HG02884 (cell line): ENCODE measurements around the gene ARMH3.

ENCODE experiments used
- ATAC-seq: cut with Tn5 transposase; IDR thresholded peaks from one replicate; pipeline ENCODE4 v1.9.1; 2021; ENCODE audit warnings: mild to moderate bottlenecking, moderate library complexity; ENCODE audit not compliant: unreplicated experiment

The ARMH3 gene

GRCh38 chr10:101838416-101838970 lies 217.5 kb downstream of the ARMH3 start:
- ATAC-seq: no peak

GRCh38 chr10:101837748-101838147 lies 218.2 kb downstream of the ARMH3 start:
- no peak for ATAC-seq

- no peak for ATAC-seq
Observed at GRCh38 chr10:101835362-101835761, 220.6 kb downstream of the ARMH3 start.

- ATAC-seq: no peak
Observed at GRCh38 chr10:101834341-101834740, 221.6 kb downstream of the ARMH3 start.

GRCh38 chr10:101833466-101833865 lies 222.5 kb downstream of the ARMH3 start:
- no peak for ATAC-seq

GRCh38 chr10:101832325-101832771 lies 223.6 kb downstream of the ARMH3 start:
- no peak for ATAC-seq

GRCh38 chr10:101831169-101831811 lies 224.7 kb downstream of the ARMH3 start:
- no peak for ATAC-seq

GRCh38 chr10:101830322-101831168 lies 225.4 kb downstream of the ARMH3 start:
- ATAC-seq: peak; percentile 57

DNA sequence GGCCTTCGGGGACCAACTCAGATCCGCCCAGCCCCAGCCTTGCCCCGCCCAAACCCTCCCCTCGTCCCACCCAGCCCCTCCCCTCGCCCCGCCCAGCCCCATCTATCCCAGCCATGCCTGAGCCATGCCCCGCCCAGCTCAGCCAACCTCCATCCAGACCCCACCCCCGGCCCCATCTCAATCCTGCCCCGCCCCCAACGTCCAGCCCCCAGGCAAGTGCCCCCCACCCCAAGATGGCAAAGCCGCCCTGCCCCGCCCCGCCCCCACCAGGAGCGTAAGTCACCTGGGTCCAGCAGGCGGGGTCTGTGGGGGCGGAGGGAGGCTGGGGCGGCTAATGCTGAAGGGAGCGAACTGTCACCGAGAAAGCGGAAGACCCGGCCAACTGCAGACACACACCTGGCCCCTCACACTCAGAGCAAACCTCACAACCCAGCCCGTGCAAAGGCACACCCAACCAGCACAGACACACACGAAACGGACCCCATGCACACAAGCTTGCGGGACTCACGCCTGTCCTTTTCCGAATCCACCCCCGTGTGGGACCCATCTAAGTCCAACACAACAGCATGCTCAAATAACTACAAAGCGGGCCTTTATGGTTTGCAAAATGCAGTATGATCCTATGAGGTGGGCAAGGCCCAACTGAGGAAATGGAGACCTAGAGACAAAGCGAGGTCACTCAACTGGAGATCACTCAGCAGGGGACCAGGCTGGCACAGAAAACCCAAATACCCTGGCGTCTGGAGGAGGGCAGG lies 226.2 kb downstream of the ARMH3 start:
- no peak for ATAC-seq

- ATAC-seq: no peak
Observed at GRCh38 chr10:101828766-101829551, 227.0 kb downstream of the ARMH3 start.

DNA sequence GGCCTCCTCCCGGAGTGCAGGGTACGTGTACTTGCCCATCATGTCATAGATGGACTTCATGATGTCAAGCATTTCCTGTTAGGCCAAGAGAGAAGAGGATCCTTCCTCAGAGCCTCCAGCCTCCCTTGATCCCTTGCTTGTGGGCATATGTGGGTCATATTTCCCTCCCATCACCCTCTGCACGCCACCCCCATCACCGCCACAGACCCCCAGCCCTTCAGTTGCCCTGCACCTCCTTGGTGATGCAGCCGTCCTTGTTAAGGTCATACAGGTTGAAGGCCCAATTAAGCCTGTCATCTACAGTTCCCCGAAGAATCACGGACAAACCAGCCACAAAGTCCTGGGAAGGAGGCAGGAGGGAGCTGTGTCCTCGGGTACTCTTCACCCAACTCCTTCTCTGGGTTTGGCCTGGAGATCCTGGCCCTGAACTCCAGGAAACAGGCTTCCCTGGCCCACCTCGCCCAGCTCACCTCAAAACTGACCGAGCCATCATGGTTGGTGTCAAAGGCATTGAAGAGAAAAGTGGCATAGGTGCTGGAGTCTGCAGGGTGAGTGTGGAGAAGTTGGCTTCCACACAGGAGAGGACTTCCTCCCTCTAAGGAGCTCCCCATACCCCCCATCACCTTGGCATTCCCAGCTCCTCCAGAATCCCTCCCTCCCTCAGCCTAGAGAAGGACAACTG lies 227.9 kb downstream of the ARMH3 start:
- ATAC-seq: no peak

GRCh38 chr10:101826852-101827434 lies 229.0 kb downstream of the ARMH3 start:
- ATAC-seq: no peak

DNA sequence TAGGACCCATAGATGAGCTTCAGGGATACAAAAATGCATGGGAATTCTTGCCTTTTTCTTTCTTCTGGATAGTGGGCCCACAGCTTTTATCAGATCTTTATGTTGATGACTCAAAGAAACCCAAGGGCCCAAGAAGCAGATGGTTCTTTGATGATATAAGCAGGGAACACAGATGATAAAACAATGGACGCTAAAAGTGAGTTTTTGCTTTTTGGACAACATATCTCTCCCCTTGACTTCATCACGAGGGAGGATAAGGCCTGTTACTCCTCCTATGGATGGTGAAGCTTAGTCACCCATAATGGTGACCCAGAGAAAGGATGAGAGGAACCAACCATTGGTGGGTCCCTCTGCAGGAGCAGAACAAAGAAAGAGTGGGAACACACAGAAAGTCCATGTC lies 231.2 kb downstream of the ARMH3 start:
- no peak for ATAC-seq

- peak; percentile 18 for ATAC-seq
Observed at GRCh38 chr10:101818872-101819633, 236.9 kb downstream of the ARMH3 start.

DNA sequence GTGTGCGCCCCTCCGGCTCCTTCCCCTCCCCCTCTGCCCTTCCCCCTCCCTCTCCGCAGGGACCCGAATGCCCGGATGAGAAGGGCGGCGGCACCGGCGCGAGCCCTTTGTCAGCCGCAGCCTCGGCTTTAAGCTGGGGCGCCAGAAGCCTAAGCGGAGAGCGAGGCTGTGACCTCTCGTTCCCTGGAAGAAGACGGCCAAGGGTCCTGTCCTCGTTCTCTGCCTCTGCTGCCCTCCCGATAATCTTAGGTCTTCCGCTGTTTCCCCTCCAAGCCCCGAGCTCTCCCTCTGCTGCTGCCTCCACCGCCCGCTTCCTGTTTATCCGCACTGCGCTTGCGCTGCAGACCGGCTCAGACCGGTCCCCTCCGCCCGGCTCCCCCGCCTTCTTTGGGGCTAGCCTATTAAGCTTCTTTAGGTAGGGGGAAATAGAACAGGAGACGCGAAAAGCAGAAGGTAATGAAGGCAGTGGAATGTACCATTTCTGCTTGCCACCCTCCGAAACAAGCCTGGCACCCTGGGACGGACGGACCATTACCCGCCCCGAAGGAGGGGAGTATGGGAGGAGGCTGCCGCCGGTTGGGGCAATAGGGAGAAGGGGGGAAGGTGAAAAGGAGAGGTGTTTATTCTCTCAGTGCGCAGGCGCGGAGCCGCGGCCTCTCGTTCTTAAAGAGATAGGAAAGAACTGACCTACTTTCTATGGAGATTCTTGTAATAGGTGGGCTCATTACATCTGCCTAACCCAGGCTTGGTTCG lies 237.7 kb downstream of the ARMH3 start, which contains the start of gene OGA:
OGA (minus strand) TSS at position 326 of the 753 bp plus-strand sequence. CDS start 422 bp downstream, outside the sequence.
- ATAC-seq: peak; percentile 80

DNA sequence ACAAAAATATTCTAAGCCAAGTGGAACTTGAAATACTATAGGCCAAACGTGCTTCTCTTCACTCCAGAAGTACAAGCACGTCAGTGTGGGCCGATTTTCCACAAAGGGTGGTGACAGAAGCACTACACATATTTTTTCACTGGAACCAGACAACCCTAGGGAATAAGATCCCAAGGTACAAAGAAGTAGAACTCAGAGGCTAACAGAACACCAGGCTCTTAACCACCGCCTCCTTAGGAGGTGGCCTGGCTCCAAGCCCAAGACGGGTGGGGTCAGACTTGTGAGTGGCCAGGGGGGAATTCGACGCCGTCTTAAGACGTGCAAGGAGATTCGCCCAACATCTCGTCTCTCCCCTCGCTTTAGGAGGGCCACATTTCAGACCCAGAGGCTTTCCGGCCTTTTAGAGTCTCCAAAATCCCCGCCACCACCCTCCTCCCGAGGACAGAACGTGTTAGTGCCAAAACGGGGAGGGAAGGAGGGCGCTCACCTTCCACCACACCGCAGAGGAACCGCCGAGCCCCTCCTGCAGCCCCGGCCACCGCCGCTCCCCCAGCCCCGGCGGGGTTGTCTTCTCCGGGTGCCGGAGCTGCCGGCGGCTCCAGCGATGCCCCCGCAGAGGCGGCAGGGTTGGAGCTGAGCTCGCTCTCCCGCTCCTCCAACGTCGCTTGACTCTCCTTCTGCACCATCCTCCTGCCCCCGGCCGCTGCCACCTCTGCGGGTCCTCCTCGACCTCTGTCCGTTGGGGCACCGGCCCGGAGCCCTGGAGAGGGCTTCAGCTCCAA lies 238.4 kb downstream of the ARMH3 start:
- ATAC-seq: no peak

DNA sequence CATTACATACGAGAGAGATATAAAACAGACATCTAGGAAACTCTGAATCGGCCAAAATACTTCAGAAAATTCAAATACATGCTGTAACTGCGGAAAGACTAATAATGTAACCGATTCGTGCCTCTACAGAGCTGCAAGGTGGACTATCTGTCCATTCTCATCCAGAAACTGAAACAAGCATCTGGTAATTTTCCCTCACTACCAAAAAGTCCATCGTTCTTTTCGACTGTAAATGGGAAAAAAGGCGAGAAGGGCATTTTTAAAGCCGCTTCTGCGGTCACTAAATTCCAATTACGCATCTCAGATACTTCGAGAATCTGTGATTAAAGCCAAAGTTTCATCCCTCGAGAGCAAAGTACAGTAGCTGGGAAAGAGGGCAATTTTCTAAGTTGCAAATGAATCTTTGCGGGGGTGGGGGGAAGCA lies 239.0 kb downstream of the ARMH3 start:
- ATAC-seq: no peak
